CD14-positive monocyte (primary cell): Measurements from ENCODE around the gene SPANXN4. TPM values are rescaled to one million over a fixed set of nuclear protein-coding genes. Genes with fewer than 3 reads are reported as not detected.

Source experiments
- DNase-seq, 3 donors: peaks; one replicate each; pipeline ENCODE4 v3.0.0-alpha.2; 2011 to 2022
- H2AFZ ChIP-seq: 2 replicates; pipeline ENCODE4 v1.6.0; 2012; ENCODE audit warnings: mild to moderate bottlenecking, low read depth, low read length, inconsistent platforms; ENCODE audit not compliant: insufficient read depth, poor library complexity, severe bottlenecking
- H3K27ac ChIP-seq, 2 donors: 1 replicate in 1 of 2; 2 replicates in 1 of 2; pipeline ENCODE4 v1.5.1; 2012 to 2013; ENCODE audit warnings: low read length in 2 of 2, control low read depth in 1 of 2, inconsistent platforms in 1 of 2, low read depth in 1 of 2, mild to moderate bottlenecking in 1 of 2
- H3K27me3 ChIP-seq, 2 donors: one replicate each; pipeline versions ENCODE4 v1.6.0 to v1.6.1; 2011 to 2013; ENCODE audit warnings: low read length in 2 of 2; ENCODE audit not compliant: control insufficient read depth in 2 of 2, insufficient read depth in 2 of 2
- H3K36me3 ChIP-seq, 2 donors: replicated peaks in 1 of 2; 1 replicate in 1 of 2; 2 replicates in 1 of 2; pipeline versions ENCODE4 v1.5.1 to v1.6.1; 2012 to 2013; ENCODE audit warnings: low read length in 2 of 2, control low read depth in 1 of 2, inconsistent platforms in 1 of 2, mild to moderate bottlenecking in 1 of 2; ENCODE audit not compliant: insufficient read depth in 2 of 2, control insufficient read depth in 1 of 2
- H3K4me1 ChIP-seq, 2 donors: 1 replicate in 1 of 2; 2 replicates in 1 of 2; pipeline versions ENCODE4 v1.5.1 to v1.6.1; 2012 to 2013; ENCODE audit warnings: low read length in 2 of 2, control low read depth in 1 of 2, inconsistent platforms in 1 of 2, mild to moderate bottlenecking in 1 of 2, moderate library complexity in 1 of 2; ENCODE audit not compliant: insufficient read depth in 2 of 2, control insufficient read depth in 1 of 2
- H3K4me2 ChIP-seq: replicated peaks from 2 replicates; pipeline ENCODE3; 2012; ENCODE audit warnings: low read length, moderate library complexity, mild to moderate bottlenecking; ENCODE audit not compliant: poor library complexity, severe bottlenecking; ENCODE audit errors: extremely low read depth
- H3K4me3 ChIP-seq, 3 experiments: fragments of 200-600 bp in 1 of 3; sonication (generic) in 1 of 3; replicated peaks in 1 of 3; 1 replicate in 2 of 3; 2 replicates in 1 of 3; pipeline ENCODE4 v1.5.1; 2011 to 2013; ENCODE audit warnings: low read length in 3 of 3, mild to moderate bottlenecking in 3 of 3, control low read depth in 2 of 3, low read depth in 2 of 3, inconsistent platforms in 1 of 3, moderate library complexity in 1 of 3
- H3K79me2 ChIP-seq: 2 replicates; pipeline ENCODE4 v1.6.0; 2012; ENCODE audit warnings: mild to moderate bottlenecking, control low read depth, inconsistent platforms, low read length, moderate library complexity; ENCODE audit not compliant: insufficient read depth
- H3K9ac ChIP-seq: 2 replicates; pipeline ENCODE4 v1.6.0; 2017; ENCODE audit warnings: low read length, mild to moderate bottlenecking; ENCODE audit not compliant: insufficient read depth, poor library complexity, severe bottlenecking
- H3K9me3 ChIP-seq, 2 donors: replicated peaks in 1 of 2; 1 replicate in 1 of 2; 2 replicates in 1 of 2; pipeline versions ENCODE4 v1.5.1 to v1.6.1; 2012 to 2013; ENCODE audit warnings: low read length in 2 of 2, control low read depth in 1 of 2; ENCODE audit not compliant: control insufficient read depth in 1 of 2, insufficient read depth in 1 of 2
- H4K20me1 ChIP-seq: 2 replicates; pipeline ENCODE4 v1.6.0; 2012; ENCODE audit warnings: mild to moderate bottlenecking, low read length, control low read depth, moderate library complexity; ENCODE audit not compliant: insufficient read depth
- H3K27ac Mint-ChIP-seq, 7 donors: one replicate each; pipeline ENCODE4 v1.8.0; 2020; ENCODE audit warnings: mild to moderate bottlenecking in 7 of 7, mixed read lengths in 7 of 7, moderate library complexity in 6 of 7, inconsistent platforms in 2 of 7
- H3K27me3 Mint-ChIP-seq, 3 donors: one replicate each; pipeline ENCODE4 v1.8.0; 2021 to 2022; ENCODE audit warnings: low read depth in 3 of 3, mild to moderate bottlenecking in 3 of 3, mixed read lengths in 3 of 3, moderate library complexity in 3 of 3, inconsistent platforms in 1 of 3
- H3K36me3 Mint-ChIP-seq, 2 donors: one replicate each; pipeline ENCODE4 v1.8.0; 2020; ENCODE audit warnings: mixed read lengths in 2 of 2, inconsistent platforms in 1 of 2, mild to moderate bottlenecking in 1 of 2
- H3K4me1 Mint-ChIP-seq: one replicate; pipeline ENCODE4 v1.8.0; 2020; ENCODE audit warnings: mild to moderate bottlenecking, mixed read lengths
- H3K4me3 Mint-ChIP-seq, 2 donors: one replicate each; pipeline ENCODE4 v1.8.0; 2020; ENCODE audit warnings: mild to moderate bottlenecking in 2 of 2, mixed read lengths in 2 of 2, moderate library complexity in 1 of 2
- H3K9me3 Mint-ChIP-seq, 7 donors: one replicate each; pipeline ENCODE4 v1.8.0; 2020 to 2022; ENCODE audit warnings: mixed read lengths in 7 of 7, mild to moderate bottlenecking in 6 of 7, moderate library complexity in 6 of 7, inconsistent platforms in 2 of 7
- WGBS: methylation state at CpG from one replicate; pipeline ENCODE4 v1.1.5; 2013; ENCODE audit warnings: missing lambda C conversion rate; ENCODE audit not compliant: insufficient coverage; 5-methylcytosine and 5-hydroxymethylcytosine counted together
- intact Hi-C, 2 donors: fragments of 100-400 bp; cut with micrococcal nuclease; formaldehyde crosslinking; loops; one replicate each; pipeline versions ENCODE4 v1.15.0 to v1.15.1; 2023
- polyA plus RNA-seq, 3 donors: library from polyadenylated mRNA; depleted of rRNA in 1 of 3; unstranded in 2 of 3; stranded (reverse) in 1 of 3; fragments of 300-500 nt in 2 of 3; fragments of >200 nt in 1 of 3; fragmentation: Illumina TruSeq in 2 of 3; gene quantifications; 1 replicate in 2 of 3; 2 replicates in 1 of 3; pipeline ENCODE4 v1.2.3, GENCODE V29; 2012 to 2021
- TF ChIP-seq, protein P1 (sequence below): fragments of 200-600 bp; IDR thresholded peaks from one replicate; pipeline ENCODE4 v1.8.0; 2022; ENCODE audit warnings: antibody characterized with exemption, mild to moderate bottlenecking

The SPANXN4 gene
- polyA plus RNA-seq, 3 donors, result not detected

DNA sequence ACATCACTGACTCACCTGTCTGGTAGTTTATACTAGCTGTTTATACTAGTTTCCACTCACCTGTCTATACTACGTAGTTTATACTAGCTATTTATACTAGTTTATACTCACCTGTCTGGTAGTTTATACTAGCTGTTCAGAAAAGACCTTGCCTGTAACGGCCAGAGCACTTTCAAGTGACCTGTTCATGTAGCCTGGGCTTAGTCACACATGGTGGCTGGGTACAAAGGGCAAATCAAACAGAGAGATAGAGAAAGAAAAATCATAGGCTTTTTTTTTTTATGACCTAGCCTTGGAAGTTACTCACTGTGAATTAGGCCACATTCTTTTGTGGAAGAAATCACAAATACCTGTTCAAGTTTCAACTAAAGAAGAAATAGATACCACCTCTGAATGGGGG lies 30.7 kb upstream of the SPANXN4 start:
- no peak for DNase-seq
- no CpG with 5 or more reads among the region's 2 CpGs for WGBS
- H2AFZ ChIP-seq, result no peak overlapping the region
- Mint-ChIP-seq H3K27me3 (no peaks in the 10 kb centered on the region), H3K9me3 (no peaks in the 10 kb centered on the region), H3K27ac (no peak overlapping the region), H3K4me3 (no peak overlapping the region), H3K36me3 (no peaks in the 10 kb centered on the region), H3K4me1 (no peaks in the 10 kb centered on the region)
- TF ChIP-seq, protein P1, sequence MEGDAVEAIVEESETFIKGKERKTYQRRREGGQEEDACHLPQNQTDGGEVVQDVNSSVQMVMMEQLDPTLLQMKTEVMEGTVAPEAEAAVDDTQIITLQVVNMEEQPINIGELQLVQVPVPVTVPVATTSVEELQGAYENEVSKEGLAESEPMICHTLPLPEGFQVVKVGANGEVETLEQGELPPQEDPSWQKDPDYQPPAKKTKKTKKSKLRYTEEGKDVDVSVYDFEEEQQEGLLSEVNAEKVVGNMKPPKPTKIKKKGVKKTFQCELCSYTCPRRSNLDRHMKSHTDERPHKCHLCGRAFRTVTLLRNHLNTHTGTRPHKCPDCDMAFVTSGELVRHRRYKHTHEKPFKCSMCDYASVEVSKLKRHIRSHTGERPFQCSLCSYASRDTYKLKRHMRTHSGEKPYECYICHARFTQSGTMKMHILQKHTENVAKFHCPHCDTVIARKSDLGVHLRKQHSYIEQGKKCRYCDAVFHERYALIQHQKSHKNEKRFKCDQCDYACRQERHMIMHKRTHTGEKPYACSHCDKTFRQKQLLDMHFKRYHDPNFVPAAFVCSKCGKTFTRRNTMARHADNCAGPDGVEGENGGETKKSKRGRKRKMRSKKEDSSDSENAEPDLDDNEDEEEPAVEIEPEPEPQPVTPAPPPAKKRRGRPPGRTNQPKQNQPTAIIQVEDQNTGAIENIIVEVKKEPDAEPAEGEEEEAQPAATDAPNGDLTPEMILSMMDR, result no peak
- no peaks in the 10 kb centered on the region for H3K79me2 ChIP-seq
- no peaks in the 10 kb centered on the region for H3K4me1 ChIP-seq
- H3K4me2 ChIP-seq, result no peak overlapping the region
- H4K20me1 ChIP-seq, result no peaks in the 10 kb centered on the region
- no peak overlapping the region for H3K4me3 ChIP-seq
- intact Hi-C loops, result no loop called here
- no peaks in the 10 kb centered on the region for H3K9me3 ChIP-seq
- H3K36me3 ChIP-seq, result no peaks in the 10 kb centered on the region
- no peak overlapping the region for H3K9ac ChIP-seq
- no peak overlapping the region for H3K27ac ChIP-seq
- H3K27me3 ChIP-seq, result no peaks in the 10 kb centered on the region

DNA sequence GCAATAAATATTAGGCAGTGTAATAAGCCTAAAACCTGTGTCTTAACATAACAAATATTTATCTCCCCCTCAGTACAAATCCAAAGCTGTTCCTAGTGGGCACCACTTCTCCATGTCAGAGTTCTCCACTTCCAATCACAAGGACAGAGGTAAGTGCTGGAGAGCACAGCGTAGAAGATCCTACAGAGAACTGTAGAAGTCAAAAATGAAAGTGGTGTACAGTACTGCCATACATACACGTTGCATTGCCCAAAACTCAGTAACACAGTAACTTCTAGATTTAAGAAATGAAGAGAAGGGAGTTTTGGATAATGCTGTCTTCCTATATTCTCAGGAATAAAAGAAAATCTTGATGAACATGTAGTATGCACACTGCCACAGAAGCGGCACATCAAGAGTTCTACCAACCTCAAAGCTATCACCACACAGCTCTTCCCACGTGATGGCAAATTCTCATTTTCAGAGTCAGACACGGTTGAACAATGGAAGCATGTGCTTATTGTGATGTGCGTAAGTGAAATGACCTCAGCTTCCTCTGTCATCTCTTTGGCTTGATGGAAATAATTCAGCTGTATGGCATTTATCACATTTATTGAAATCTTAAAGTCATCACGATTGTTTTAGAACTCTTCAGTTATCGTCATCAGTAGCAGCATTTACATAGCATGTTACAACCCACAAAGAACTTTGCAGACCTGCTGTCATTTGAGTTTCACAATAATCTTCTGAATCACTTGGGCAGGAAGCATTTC lies 27.1 kb upstream of the SPANXN4 start:
- H3K27me3 Mint-ChIP-seq, result no peaks in the 10 kb centered on the region
- intact Hi-C loops, result no loop called here
- Histone ChIP-seq H3K4me2 (no peak overlapping the region), H3K9me3 (no peaks in the 10 kb centered on the region), H2AFZ (no peak overlapping the region), H3K36me3 (no peaks in the 10 kb centered on the region), H3K4me1 (no peaks in the 10 kb centered on the region), H4K20me1 (no peaks in the 10 kb centered on the region), H3K27ac (no peak overlapping the region), H3K4me3 (no peak overlapping the region), H3K9ac (no peak overlapping the region), H3K79me2 (no peaks in the 10 kb centered on the region), H3K27me3 (no peaks in the 10 kb centered on the region)
- no peaks in the 10 kb centered on the region for H3K4me1 Mint-ChIP-seq
- no peak for DNase-seq
- no peak overlapping the region for H3K4me3 Mint-ChIP-seq
- no peaks in the 10 kb centered on the region for H3K36me3 Mint-ChIP-seq
- no peaks in the 10 kb centered on the region for H3K9me3 Mint-ChIP-seq
- WGBS, result no CpG with 5 or more reads among the region's 8 CpGs
- no peak overlapping the region for H3K27ac Mint-ChIP-seq
- TF ChIP-seq, protein P1, result no peak
